NT2/D1 (cell line): ENCODE measurements around the gene FLRT1.

Experiments
- SUZ12 ChIP-seq: IDR thresholded peaks from 2 replicates; pipeline ENCODE4 v1.6.1; 2011; ENCODE audit not compliant: insufficient read length, insufficient read depth; ENCODE audit errors: extremely low read depth
- YY1 ChIP-seq: IDR thresholded peaks from 2 replicates; pipeline ENCODE4 v1.6.1; 2011; ENCODE audit not compliant: insufficient read length, insufficient read depth

GRCh38 chr11:64080390-64080789, 44.7 kb downstream of the FLRT1 start:
- no peak for TF ChIP-seq SUZ12
- no peak for TF ChIP-seq YY1
